OCI-LY1 (cell line): ENCODE measurements around the gene LDLR.
"Not testable (repeated sequence)": the region's sequence is repeated elsewhere in the genome, so short reads cannot be mapped to it uniquely, and the experiment has no call there.

Experiments
- H2AFZ ChIP-seq: fragments of 200-600 bp; sonication (generic), shearing (Covaris generic); 2 replicates; pipeline ENCODE4 v1.6.0; 2014; ENCODE audit warnings: antibody characterized with exemption, mild to moderate bottlenecking, low read length
- H3F3A ChIP-seq: fragments of 200-600 bp; sonication (generic), shearing (Covaris generic); 2 replicates; pipeline ENCODE4 v1.6.0; 2014; ENCODE audit warnings: mild to moderate bottlenecking, antibody characterized with exemption, low read length, moderate library complexity; ENCODE audit not compliant: insufficient read depth
- H3K27ac ChIP-seq: fragments of 200-600 bp; sonication (generic); 2 replicates; pipeline ENCODE4 v1.5.1; 2014; ENCODE audit warnings: low read length, mixed run types, mild to moderate bottlenecking, low read depth; ENCODE audit not compliant: poor library complexity, severe bottlenecking
- H3K27me3 ChIP-seq: fragments of 200-600 bp; sonication (generic); 2 replicates; pipeline ENCODE4 v1.6.0; 2014; ENCODE audit warnings: antibody characterized with exemption, mild to moderate bottlenecking, low read length, moderate library complexity; ENCODE audit not compliant: insufficient read depth
- H3K36me3 ChIP-seq: fragments of 200-600 bp; sonication (generic); 2 replicates; pipeline ENCODE4 v1.6.1; 2014; ENCODE audit warnings: mild to moderate bottlenecking, antibody characterized with exemption, low read length, moderate library complexity, mixed read lengths; ENCODE audit not compliant: insufficient read depth
- H3K4me1 ChIP-seq: fragments of 200-600 bp; sonication (generic); 2 replicates; pipeline ENCODE4 v1.5.1; 2014; ENCODE audit warnings: mild to moderate bottlenecking, low read length, moderate library complexity; ENCODE audit not compliant: insufficient read depth, severe bottlenecking
- H3K4me2 ChIP-seq: fragments of 200-600 bp; sonication (generic), shearing (Covaris generic); 2 replicates; pipeline ENCODE4 v1.6.1; 2014; ENCODE audit warnings: low read length
- H3K4me3 ChIP-seq: fragments of 200-600 bp; sonication (generic); 2 replicates; pipeline ENCODE4 v1.5.1; 2014; ENCODE audit warnings: low read length, low read depth, mild to moderate bottlenecking, mixed read lengths; ENCODE audit not compliant: poor library complexity, severe bottlenecking
- H3K79me2 ChIP-seq: fragments of 200-600 bp; shearing (Covaris generic); 2 replicates; pipeline ENCODE4 v1.6.1; 2016; ENCODE audit warnings: mixed run types, low read length, mixed read lengths; ENCODE audit not compliant: insufficient read depth
- H3K9ac ChIP-seq: fragments of 200-600 bp; sonication (generic), shearing (Covaris generic); 2 replicates; pipeline ENCODE4 v1.6.1; 2014; ENCODE audit warnings: mild to moderate bottlenecking, low read length, mixed read lengths
- H3K9me2 ChIP-seq: fragments of 200-600 bp; sonication (generic), shearing (Covaris generic); 2 replicates; pipeline ENCODE4 v1.6.1; 2014; ENCODE audit warnings: low read depth, mild to moderate bottlenecking, low read length, mixed read lengths
- H3K9me3 ChIP-seq: fragments of 200-600 bp; shearing (Covaris generic); 2 replicates; pipeline ENCODE4 v1.6.1; 2014; ENCODE audit warnings: low read length, mixed read lengths
- H4K20me1 ChIP-seq: fragments of 200-600 bp; sonication (generic), shearing (Covaris generic); 2 replicates; pipeline ENCODE4 v1.6.0; 2016; ENCODE audit warnings: mild to moderate bottlenecking, low read length; ENCODE audit not compliant: insufficient read depth
- CTCF ChIP-seq: fragments of 200-600 bp; sonication (generic), shearing (Covaris generic); IDR thresholded peaks from 2 replicates; pipeline ENCODE4 v1.5.1; 2017; ENCODE audit warnings: mild to moderate bottlenecking, antibody characterized with exemption, low read length, moderate library complexity, mixed read lengths
- EZH2 ChIP-seq: fragments of 200-600 bp; sonication (generic), shearing (Covaris generic); IDR thresholded peaks from 2 replicates; pipeline ENCODE4 v1.8.0; 2017; ENCODE audit warnings: borderline replicate concordance, mixed run types, mild to moderate bottlenecking, antibody characterized with exemption, low read length, moderate library complexity, mixed read lengths

Gene LDLR

GRCh38 chr19:11138601-11139300 lies 49.5 kb downstream of the LDLR start:
- TF ChIP-seq CTCF, result no peak
- TF ChIP-seq EZH2, result no peak
- Histone ChIP-seq H3K27ac (no peak overlapping the region), H2AFZ (no peak overlapping the region), H3K4me3 (no peak overlapping the region), H3F3A (0 out of 2 replicates have a peak, but pooled peaks cover 3% of the 10 kb centered on the region), H3K4me1 (peaks cover 20% of the 10 kb centered on the region), H3K27me3 (no peaks in the 10 kb centered on the region), H4K20me1 (no peaks in the 10 kb centered on the region), H3K9me2 (no peaks in the 10 kb centered on the region), H3K36me3 (no peaks in the 10 kb centered on the region; the same call in 1 of the 2 replicates), H3K9me3 (no peaks in the 10 kb centered on the region), H3K79me2 (no peaks in the 10 kb centered on the region), H3K9ac (no peak overlapping the region), H3K4me2 (no peak overlapping the region)

GRCh38 chr19:11140023-11140538 lies 50.8 kb downstream of the LDLR start:
- H2AFZ ChIP-seq, H3K27me3 ChIP-seq, H3F3A ChIP-seq, H3K4me2 ChIP-seq, H4K20me1 ChIP-seq, H3K79me2 ChIP-seq, H3K36me3 ChIP-seq, H3K27ac ChIP-seq, H3K9me2 ChIP-seq, H3K4me3 ChIP-seq, H3K9ac ChIP-seq, H3K9me3 ChIP-seq: not testable (repeated sequence)
- peaks cover 23% of the 10 kb centered on the region for H3K4me1 ChIP-seq

- H3K79me2 ChIP-seq, result no peaks in the 10 kb centered on the region
- H3K9me2 ChIP-seq, result no peaks in the 10 kb centered on the region
- no peak overlapping the region for H3K9ac ChIP-seq
- TF ChIP-seq EZH2, result no peak
- TF ChIP-seq CTCF, result no peak
- no peak overlapping the region for H3K27ac ChIP-seq
- peaks cover 23% of the 10 kb centered on the region for H3K4me1 ChIP-seq
- 0 out of 2 replicates have a peak, but pooled peaks cover 3% of the 10 kb centered on the region for H3F3A ChIP-seq
- no peaks in the 10 kb centered on the region for H4K20me1 ChIP-seq
- H3K4me3 ChIP-seq, result no peak overlapping the region
- no peak overlapping the region for H3K4me2 ChIP-seq
- H3K27me3 ChIP-seq, result no peaks in the 10 kb centered on the region
- H2AFZ ChIP-seq, result no peak overlapping the region
- no peaks in the 10 kb centered on the region for H3K9me3 ChIP-seq
- peaks cover 14% of the 10 kb centered on the region for H3K36me3 ChIP-seq
Observed at GRCh38 chr19:11140896-11141295, 51.6 kb downstream of the LDLR start.
